M059J (cell line): ENCODE results near the gene HRH2. TPM values are rescaled to one million over a fixed set of nuclear protein-coding genes. Genes with fewer than 3 reads are reported as not detected.

Experiments used
- DNase-seq: peaks from one replicate; pipeline ENCODE4 v3.0.0-alpha.2; 2012; ENCODE audit warnings: low read depth
- total RNA-seq: library from RNA; depleted of rRNA; stranded (reverse); fragments of >200 nt; shearing (Covaris generic); gene quantifications from 2 replicates; pipeline ENCODE4 v1.2.3, GENCODE V29; 2014

Gene HRH2
- total RNA-seq, 1 experiment from 2014 or later: 0.20 TPM

DNA sequence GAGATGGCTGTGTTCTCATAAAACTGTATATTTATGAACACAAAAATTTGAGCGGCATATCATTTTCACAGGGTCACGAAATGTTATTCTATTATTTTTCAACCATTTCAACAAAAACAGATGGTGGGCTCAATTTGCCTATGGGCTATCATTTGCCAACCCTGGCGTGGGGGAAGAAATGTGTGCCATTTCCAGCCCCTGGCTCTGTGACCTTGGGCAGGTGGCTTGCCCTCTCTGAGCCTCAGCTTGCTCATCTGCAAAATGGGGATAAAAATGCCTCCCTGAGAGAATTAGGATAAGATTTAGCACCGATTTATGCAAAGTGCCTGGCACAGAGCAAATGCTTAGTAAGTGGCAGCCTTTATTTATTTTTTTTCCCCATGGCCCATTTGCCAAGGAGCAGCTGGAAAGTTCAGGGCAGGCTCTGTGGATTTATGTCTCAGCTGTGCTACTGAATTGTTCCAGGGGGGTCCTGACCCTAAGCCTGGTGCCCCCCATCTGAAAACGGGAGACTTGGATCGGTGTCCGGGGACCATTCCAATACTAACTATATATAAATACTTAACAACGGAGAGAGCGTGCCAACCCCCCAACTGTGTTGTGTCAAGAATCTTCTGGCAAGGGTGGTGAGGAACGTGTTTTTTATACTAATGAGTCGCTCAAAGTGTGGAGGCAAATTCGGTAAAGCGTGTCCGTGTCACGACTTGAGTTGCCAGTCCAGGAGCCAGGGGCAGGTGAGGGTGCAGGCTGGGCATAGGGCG, 34.5 kb downstream of the HRH2 start:
- DNase-seq: no peak

DNA sequence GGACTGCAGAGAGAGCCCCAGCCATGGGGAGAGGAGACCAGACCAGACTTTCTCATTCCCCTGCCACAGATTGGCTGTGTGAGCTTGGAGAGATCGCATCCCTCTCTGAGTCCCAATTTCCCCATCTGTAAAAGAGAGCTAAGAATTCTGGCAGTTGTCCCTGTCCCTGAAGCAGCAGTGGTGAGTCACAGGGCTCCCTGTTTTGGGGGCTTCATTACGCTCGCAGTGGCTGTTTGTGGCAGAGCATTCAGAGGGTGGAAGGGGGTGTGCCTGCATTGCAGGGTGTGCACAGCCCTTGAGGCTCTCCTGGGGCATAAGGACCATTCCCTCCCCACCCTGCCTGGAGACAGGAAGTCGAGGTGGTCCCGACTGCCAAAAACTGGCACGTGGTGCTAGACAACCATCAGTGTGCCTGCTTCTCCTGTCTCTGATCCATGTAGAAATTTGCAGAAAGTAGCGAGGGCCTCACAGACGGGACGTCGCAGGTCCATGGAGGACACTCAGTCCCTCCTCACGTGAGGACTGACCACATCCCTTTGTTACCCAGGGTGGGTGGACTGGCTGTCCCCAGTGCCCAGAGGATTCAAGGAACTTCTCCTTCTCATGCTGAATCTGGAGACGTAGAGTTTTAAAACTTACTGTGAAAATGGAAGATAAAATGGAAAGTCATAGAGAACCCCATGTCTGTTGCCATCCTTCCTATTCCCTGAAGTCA, 35.3 kb downstream of the HRH2 start:
- no peak for DNase-seq

DNA sequence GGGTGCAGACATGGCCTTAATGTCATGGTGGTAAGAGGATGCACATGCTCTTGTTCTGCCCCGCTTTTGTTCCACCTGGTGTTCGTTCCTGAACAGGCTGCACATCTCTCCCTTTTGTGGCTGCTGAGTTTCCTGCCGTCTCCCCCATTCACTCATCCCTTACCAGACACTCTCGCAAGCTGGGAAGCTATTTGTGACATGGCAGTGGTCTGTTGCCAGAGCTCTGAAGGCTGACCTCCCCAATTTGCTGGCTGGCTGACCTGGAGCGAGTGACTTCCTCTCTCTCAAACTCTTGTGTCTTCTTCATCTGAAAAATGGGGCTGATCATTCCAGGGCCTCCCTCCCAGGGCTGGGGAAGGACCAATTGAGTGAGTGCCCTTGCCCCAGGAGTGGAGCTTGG, 35.9 kb downstream of the HRH2 start:
- no peak for DNase-seq

DNA sequence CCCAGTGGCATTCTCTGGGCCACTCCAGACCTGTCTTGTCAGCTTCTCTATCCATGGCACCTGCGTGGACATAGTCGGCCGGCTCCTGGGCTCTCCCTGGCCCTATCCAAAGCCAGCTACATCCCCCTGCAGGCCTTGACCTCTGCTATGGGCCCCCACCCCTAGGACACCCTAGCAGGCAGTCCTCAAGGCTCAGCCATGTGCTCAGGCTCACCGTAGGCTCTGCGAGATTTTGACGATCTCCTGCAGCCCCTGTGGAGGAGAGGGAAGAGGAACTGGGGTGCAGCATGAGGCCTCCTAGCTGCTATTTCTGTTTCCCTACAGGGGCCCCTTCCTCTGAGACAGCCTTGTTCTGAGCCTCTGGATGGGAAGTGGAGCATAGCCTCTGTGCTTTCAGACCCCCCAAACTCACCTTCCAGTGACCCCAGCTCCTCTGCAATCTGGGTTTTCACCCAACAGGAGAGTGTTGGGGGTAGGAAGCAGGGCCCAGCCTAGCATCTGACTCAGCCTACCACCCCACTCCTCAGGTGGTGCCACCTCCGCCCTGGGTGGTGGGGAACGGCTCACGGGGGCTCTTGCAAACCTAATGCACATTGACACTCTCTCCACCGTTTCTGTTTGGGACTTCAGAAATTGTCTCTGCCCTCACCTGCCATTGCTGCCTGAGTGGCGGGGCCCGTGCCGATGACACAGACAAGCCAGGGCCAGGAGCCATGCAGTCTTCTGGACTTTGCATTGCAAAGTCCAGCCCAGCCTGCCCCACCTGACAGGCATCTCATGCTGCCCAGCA, 36.7 kb downstream of the HRH2 start:
- no peak for DNase-seq

DNA sequence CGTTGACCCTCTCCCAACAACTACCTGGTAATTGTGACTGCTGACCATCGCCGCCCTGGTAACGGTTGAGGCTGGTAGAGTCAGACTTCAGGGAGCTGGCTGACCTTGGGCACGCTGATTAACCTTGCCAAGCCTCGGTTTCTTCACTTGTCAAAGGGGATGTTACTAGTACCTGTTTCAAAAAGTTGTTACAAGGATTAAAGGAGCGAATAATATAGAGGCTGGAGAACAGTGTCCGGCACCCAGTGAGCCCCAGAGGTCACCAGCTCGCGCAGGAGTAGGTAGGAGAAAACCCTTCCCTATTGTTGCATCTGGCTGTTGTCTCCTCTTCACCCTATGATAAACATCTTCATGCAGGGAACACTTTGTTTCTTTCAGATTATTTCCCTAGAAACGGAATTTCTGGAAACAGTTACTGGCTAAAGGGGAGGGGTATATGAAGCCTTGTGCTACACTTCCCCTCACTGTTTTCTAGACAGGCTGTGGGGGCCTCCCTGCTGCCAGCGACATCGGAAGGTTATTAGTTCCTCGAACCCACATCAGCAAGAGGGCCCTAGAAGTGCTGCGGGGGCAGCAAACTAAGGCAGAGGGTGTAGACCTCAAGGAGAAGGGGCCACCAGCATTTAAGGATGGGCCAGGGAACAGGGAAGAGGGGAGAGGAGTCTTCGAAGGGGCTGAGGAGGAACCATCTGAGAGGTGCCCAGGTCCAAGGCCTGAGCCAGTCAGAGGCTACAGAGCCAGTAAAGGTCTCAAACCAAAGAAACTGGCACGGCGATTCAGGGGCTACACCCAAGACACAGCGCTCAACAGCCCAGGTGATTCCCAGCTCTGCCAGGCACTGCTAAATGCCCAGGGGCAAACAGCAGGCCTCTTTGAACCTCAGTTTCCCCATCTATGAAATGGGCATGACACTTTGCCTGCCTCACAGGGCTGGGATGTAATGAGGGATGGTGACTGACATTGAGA, 37.6 kb downstream of the HRH2 start:
- no peak for DNase-seq

DNA sequence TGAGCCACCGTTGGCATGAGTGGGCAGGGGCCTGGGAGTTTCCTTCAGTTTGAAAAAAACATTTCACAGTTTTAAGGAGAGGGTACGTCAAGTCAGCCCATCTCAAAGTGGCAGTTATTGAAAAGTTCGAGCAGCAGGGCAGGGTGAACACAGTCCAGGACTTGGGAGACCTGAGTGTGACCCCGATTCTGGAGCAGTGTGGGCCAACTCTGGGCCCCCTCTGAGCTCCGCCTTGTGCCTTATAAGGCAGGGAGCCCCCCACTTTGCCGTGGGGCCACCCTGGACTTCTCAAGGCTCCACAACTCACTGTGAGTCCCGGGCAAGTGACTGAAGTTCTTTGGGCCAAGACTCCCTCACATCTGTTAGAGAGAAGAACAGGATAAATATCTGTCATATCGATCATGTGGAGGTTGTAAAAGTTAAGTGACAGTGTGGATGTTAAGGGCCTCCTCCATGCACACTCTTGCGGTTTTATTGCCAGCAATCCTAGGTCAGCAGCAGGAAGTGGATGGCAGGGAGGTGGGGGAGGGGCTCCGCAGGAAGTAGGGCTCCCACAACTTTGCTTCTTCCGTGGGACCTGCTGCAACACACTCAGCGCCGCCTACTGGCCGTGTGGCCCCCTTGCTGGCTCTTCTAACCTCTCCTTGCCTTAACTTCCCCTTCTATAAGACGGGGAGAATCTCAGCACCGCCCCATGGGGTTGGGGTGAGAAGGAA, 38.4 kb downstream of the HRH2 start:
- DNase-seq: peak; percentile 34

DNA sequence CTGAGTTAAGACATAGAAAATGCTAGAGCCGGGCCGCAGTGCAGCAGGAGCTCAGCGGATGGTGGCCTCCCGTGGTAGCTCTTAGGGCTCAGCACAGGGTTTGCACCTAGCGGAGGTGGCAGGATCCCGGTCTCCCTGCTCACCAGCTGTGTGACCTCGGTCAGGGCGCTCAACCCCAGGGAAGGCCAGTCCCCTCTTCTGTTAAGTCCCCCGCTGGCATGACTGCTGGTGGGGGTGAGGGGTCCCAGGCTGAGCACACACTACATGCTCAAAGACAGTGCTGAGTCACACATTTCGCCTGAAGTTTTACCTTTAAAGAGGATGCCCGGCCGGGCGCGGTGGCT, 39.0 kb downstream of the HRH2 start:
- no peak for DNase-seq

DNA sequence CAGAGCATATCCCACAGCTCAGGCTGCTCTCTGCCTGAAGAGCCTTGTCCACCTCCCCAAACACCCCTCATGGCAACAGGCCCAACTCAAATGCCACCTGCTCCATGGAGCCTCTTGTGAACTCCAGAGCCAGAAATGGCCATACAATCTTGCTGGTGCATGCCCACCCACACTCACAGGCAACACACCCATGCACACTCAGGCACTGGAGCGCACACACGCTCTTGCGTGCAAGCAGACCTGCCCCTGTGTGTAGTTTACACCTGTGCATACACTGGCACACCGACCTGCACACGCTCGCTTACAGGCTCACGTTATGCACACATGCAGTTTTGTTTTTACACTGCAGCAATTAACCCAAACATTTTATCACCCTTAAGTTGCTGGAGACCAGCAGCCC, 40.0 kb downstream of the HRH2 start:
- no peak for DNase-seq

DNA sequence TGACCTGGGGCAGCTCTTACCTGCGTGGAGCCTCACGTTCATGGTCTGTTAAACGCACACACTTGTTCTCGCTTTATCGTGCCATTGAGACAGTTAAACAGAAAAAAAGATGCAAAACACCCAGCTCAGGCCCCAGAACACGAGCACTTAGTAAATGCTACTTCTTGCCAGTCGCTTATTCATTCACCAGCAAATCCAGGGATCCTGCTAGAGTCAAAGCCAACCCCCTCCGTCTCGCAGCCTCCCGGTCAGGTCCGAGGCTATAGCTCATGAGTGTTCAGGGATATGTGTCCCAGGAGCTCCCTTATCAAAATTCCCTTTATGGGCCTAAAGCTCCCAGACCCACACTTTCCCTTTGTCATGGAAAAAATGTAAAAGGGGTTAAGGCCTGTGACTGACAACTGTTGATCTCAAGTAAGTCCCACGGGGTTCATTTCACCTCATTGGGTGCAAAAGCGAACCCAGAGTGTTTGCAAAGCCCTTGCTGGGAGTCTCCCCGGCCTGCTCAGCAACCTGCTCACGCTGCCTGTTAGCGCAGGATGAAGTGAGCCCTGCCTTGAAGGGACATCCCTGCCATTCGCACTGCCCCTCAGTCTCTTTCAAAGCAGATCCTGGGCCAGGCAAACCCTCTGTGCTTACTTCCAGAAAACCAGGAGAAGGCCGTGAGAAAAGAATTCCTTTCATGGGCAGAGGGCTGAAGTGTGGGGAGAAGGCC, 40.7 kb downstream of the HRH2 start:
- no peak for DNase-seq

DNA sequence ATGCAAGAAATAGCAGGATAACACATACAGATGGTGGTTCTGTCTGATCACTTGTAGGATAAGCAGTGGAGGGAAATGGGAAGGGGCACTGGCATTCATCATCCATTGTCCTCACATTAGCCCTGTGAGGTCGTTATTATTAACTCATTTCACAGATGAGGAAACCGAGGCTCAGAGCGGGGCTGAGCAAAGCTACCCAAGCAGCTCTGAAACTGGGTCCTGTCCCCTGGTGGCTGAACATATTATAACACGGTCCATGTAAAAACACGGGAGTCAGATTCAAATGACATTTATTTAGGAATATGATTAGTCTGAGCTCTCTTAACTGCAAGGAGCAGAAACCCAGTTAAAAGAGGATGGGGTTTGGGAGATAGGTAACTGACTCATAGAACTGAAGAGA, 43.1 kb downstream of the HRH2 start:
- no peak for DNase-seq

DNA sequence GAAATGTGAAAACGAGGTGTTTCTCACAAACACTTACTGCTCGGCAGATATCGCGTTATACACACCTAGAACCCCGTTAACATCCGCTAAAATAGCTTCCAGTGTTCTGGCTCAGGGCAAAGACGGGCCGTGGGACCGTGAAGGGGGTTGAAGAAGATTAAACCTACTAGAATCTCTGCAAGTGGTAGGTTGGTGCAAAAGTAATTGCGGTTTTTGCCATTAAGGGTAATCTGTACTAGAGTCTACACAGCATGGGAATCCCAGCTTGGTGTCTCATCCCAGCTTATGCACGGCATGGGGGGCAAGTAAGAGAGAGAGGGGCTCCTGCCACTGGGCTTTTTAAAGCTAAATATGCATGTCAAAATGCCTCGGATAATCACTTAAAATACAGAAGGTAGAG, 43.9 kb downstream of the HRH2 start:
- no peak for DNase-seq

DNA sequence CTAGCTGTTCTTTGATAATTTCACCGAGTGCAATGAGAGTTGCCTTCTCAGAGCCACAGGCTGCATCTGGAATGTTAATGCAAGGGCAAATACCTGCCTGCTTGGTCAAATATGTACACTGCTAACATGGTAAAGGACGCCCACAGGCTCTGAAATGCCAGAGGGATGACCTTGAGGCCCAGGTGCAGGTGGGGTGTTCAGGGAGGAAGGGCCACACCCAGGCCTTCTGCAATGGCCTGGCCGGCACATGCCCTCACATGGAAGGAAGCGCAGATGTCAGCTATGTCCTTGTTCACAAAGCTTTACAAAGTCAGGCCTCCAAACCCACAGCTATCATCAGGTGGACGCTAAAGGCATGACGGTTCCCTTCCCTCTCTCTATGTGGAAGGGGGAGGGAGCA, 48.6 kb downstream of the HRH2 start:
- no peak for DNase-seq

DNA sequence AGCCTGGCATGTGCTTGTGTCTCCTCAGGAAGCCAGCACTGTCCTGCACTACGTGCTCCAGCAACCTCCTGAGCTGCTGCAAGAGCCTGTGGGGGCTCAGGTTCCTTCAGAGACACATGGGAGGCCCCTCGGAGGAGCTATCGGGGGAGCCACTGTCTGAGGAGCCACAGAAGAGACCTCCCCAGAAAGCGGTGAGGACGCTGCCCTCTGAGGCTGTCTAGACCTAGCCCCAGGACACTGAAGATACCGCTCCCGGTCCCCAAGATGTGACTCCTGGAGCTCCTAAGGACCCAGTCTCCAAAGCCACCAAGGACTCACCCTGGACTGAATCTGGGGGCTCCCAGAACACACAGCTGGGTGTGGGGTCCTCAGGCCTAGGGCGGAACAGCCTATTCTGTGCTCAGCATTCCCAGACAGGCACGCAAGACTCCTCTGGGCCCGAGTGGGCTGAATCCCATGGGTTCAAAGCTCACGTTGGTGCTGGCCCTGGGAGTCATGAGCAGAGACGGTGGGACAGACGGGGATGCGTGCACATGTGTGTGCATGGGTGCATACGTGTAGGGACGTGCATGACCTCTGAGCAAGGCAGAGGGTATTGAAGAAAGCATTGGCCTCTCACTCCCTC, 50.0 kb downstream of the HRH2 start:
- DNase-seq: no peak

DNA sequence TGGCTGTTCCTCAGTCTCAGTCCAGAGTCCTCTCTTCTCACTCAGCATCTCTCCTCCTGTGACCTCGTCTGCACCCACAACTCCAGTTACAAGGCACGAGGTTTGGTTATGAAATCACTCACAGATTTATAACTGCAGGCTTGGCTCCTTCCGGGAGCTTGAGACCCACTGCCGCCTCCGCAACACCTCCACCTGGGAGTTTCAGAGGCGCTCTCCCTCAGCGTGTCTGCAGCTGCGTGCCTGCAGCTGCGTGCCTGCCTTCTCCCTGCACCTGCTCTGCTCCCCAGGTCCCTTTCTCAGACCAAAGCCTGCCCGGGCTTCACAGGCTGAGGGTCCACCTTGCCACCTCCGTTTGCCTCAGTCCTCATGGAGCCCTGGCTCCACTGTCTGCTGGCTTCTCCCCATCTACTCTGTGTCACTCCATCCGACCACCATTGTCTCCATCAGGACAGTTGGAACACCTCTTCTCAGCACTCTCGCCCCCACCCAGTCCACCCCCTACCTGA, 51.5 kb downstream of the HRH2 start:
- DNase-seq: no peak

DNA sequence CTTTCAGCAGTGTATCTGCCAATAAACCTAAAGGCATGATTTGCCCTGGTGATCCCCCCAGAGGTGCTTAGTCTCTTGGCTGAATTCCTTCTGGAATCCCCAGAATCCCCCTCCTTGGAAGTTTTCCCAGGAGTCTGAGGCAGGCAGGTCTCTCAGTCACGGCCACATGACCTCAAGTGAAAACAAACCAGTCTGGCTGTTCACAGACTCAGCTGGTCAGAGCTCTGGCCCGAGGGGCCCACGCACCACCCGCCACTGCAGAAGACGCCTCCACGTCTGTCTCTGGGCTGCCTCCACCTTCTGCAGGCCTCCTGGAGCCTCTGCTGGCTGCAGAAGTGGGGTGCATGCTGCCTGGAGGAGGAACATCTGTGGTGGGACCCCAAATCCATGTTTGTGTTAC, 52.5 kb downstream of the HRH2 start:
- no peak for DNase-seq

DNA sequence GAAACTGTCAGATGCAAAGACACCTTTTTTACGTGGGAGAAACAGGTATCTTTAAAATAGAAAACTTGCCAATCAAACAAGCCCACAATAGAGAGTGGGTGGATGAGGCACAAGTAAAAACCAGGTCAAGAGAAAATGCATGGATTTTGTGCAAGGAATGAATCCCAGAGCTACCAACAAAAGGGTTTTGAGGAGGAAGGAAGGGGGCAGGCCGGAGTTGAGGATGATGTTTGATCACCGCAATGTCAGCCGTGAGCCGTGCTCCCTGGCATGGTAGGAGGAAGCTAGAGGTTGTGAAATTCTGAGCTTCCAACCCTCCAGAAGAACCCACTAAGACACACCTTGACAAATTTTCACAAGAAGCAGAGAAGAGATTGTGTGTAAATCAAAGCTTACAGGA, 53.2 kb downstream of the HRH2 start:
- no peak for DNase-seq

DNA sequence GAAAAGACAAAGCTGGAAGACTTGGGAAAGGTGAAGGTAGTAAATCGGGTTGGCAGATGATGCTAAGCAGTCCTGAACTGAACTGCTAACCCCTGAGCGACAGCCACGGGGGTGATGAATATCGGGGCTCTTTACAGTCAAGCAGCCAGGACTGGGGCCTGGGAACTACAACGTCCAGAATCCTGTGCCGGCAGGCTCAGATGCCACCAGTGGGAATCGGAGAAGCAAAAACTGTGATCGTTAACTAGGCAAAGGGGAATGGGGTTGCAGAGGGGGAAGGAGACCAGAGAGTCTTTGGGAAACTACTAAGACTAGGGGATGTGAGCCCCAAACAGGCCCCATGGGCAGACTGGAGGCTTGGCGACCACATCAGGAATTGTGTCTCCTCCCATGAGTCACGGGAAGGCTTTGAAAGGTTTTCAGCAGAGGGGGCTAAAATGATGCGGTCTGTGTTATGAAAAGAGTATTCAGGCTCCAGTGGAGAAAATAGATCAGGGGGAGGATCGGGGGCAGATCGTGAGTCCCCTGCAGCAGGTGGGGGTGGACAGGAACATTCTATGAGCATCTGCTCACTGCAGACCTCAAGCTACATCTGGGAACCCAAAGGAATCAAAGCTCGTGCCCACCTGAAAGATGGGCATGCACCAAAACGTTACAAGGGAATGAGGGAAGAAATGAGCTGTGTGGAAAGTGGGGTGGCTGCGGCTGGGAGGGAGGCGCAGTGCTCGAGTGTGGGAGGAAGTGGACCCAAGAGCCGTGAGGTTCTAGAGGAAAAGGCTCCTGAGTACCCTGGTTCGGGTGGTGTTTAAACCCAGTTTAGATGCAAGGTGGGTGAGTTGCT, 53.8 kb downstream of the HRH2 start:
- DNase-seq: no peak

DNA sequence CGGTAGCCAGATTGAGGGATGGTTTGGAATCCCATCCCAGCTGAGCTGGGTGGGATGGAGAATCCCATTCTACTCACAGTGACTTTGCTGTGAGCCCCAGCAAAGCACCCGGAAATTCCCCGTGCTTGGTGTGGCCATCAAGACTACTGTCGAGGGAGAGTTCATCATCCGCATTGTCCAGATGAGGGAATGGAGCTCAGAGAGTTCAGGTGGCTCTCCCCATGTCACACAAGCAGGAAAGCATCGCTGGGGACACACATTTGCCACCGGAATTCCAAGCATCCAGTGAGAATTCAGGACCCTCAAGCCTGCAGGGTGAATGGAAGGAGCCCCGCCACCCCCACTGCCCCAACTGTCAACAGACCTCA, 54.4 kb downstream of the HRH2 start:
- DNase-seq: no peak

DNA sequence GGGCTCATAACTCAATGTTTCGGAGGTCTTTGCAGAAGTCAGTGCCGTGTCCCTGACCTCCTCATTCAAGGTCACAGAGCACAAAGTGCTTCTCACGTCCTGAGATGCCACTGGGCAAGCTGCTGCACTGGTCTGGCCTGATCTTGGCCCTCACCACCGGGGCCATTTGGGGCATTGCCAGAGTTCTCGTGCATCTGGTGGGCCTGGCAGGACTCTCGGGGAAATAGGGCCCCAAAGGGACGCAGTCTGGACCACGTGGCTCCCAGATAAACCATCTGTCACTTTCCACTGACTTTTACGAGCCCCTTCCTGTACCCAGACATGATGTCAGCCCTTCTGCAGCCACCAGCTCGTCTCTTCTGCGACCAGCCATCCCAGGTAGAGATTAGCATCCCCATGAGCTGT, 54.8 kb downstream of the HRH2 start:
- DNase-seq: no peak
